Cardiac muscle cell (in vitro differentiated cells and primary cell): ENCODE data around the gene FDX1. TPM values are rescaled to one million over a fixed set of nuclear protein-coding genes. Genes with fewer than 3 reads are reported as not detected.

Experiments used
- DNase-seq, 2 donors: peaks; one replicate each; pipeline versions ENCODE4 v3.0.0 to v3.0.0-alpha.2; 2010 to 2017; ENCODE audit warnings: low read depth in 1 of 2, low spot score in 1 of 2
- H3K27ac ChIP-seq: fragments of 200-600 bp; sonication (generic); 2 replicates; pipeline ENCODE4 v1.5.1; 2016
- H3K27me3 ChIP-seq: fragments of 200-600 bp; sonication (generic); 2 replicates; pipeline ENCODE4 v1.6.0; 2016; ENCODE audit warnings: control low read depth
- H3K36me3 ChIP-seq: fragments of 200-600 bp; sonication (generic); 2 replicates; pipeline ENCODE4 v1.5.1; 2016; ENCODE audit warnings: control low read depth
- H3K4me1 ChIP-seq: fragments of 200-600 bp; sonication (generic); 2 replicates; pipeline ENCODE4 v1.8.1; 2017; ENCODE audit warnings: low read depth, mild to moderate bottlenecking, mixed run types
- H3K4me3 ChIP-seq: fragments of 200-600 bp; sonication (generic); 2 replicates; pipeline ENCODE4 v1.5.1; 2016; ENCODE audit warnings: mild to moderate bottlenecking
- H3K9me3 ChIP-seq: fragments of 200-600 bp; sonication (generic); 2 replicates; pipeline ENCODE4 v1.5.1; 2017; ENCODE audit warnings: low read depth, mild to moderate bottlenecking, control low read depth
- CTCF ChIP-seq: IDR thresholded peaks from 2 replicates; pipeline ENCODE4 v1.5.1; 2012; ENCODE audit warnings: low read depth, mild to moderate bottlenecking, low read length
- polyA plus RNA-seq: library from polyadenylated mRNA; unstranded; fragments of >200 nt; fragmentation: Nextera tagmentation; extraction: Ambion mirVana; gene quantifications from 2 replicates; pipeline ENCODE4 v1.2.1, GENCODE V29; 2016
- total RNA-seq: library from RNA; depleted of rRNA; stranded (reverse); fragments of >200 nt; gene quantifications from 2 replicates; pipeline ENCODE4 v1.2.3, GENCODE V29; 2016

The FDX1 gene
- total and polyA plus RNA-seq, 2 experiments from 2014 or later = 20.0 to 30.0 TPM

GRCh38 chr11:110452720-110453119 is 23.0 kb downstream of the FDX1 start:
- Histone ChIP-seq H3K27ac (no peak overlapping the region), H3K4me1 (no peaks in the 10 kb centered on the region), H3K9me3 (no peaks in the 10 kb centered on the region), H3K36me3 (no peaks in the 10 kb centered on the region), H3K27me3 (no peaks in the 10 kb centered on the region), H3K4me3 (no peak overlapping the region)
- no peak for TF ChIP-seq CTCF
- no peak for DNase-seq

- Histone ChIP-seq H3K4me1 (no peaks in the 10 kb centered on the region), H3K27ac (no peak overlapping the region), H3K27me3 (no peaks in the 10 kb centered on the region), H3K4me3 (no peak overlapping the region), H3K36me3 (peaks cover 3% of the 10 kb centered on the region), H3K9me3 (no peaks in the 10 kb centered on the region)
- DNase-seq = peak in 1 of 2 donors; percentile 23
- no peak for TF ChIP-seq CTCF
These were observed 24.1 kb downstream of the FDX1 start for GRCh38 chr11:110453684-110454354.

GRCh38 chr11:110454609-110455008 is 24.9 kb downstream of the FDX1 start:
- TF ChIP-seq CTCF = no peak
- no peaks in the 10 kb centered on the region for H3K9me3 ChIP-seq
- DNase-seq = no peak
- H3K27me3 ChIP-seq = no peaks in the 10 kb centered on the region
- H3K4me1 ChIP-seq = no peaks in the 10 kb centered on the region
- H3K4me3 ChIP-seq = no peak overlapping the region
- peaks cover 3% of the 10 kb centered on the region for H3K36me3 ChIP-seq
- H3K27ac ChIP-seq = no peak overlapping the region

- Histone ChIP-seq H3K27me3 (no peaks in the 10 kb centered on the region), H3K4me1 (no peaks in the 10 kb centered on the region)
- DNase-seq = no peak
These were observed 26.0 kb downstream of the FDX1 start for GRCh38 chr11:110455718-110456117.

GRCh38 chr11:110463153-110463552 is 33.4 kb downstream of the FDX1 start:
- H3K4me1 ChIP-seq = no peaks in the 10 kb centered on the region
- TF ChIP-seq CTCF = peak; percentile 75
- no peaks in the 10 kb centered on the region for H3K9me3 ChIP-seq
- peak; percentile 65 to 82 for DNase-seq
- H3K27ac ChIP-seq = no peak overlapping the region
- no peak overlapping the region for H3K4me3 ChIP-seq
- H3K36me3 ChIP-seq = peaks cover 2% of the 10 kb centered on the region
- H3K27me3 ChIP-seq = no peaks in the 10 kb centered on the region

More at GRCh38 chr11:110455718-110456117, 26.0 kb downstream of the FDX1 start:
- TF ChIP-seq CTCF = no peak
- Histone ChIP-seq H3K4me3 (no peak overlapping the region), H3K36me3 (peaks cover 3% of the 10 kb centered on the region), H3K27ac (no peak overlapping the region), H3K9me3 (no peaks in the 10 kb centered on the region)
